Breast epithelium (tissue), 4 donors: Measurements from ENCODE around the gene PAPOLG. TPM values are rescaled to one million over a fixed set of nuclear protein-coding genes. Genes with fewer than 3 reads are reported as not detected.

ENCODE experiments used
- DNase-seq, 2 donors: peaks; one replicate each; pipeline ENCODE4 v3.0.0-alpha.2; 2019; ENCODE audit warnings: low spot score in 2 of 2
- H3K27ac ChIP-seq, 2 donors: fragments of 200-600 bp; sonication (generic) in 1 of 2; one replicate each; pipeline ENCODE4 v1.5.1; 2016 to 2019; ENCODE audit warnings: mild to moderate bottlenecking in 1 of 2
- H3K27me3 ChIP-seq, 2 donors: fragments of 200-600 bp; sonication (generic) in 1 of 2; one replicate each; pipeline versions ENCODE4 v1.5.1 to v1.6.0; 2017 to 2019; ENCODE audit warnings: control low read depth in 1 of 2, mild to moderate bottlenecking in 1 of 2
- H3K36me3 ChIP-seq: fragments of 200-600 bp; one replicate; pipeline ENCODE4 v1.5.1; 2019
- H3K4me1 ChIP-seq, 2 donors: fragments of 200-600 bp; sonication (generic); one replicate each; pipeline ENCODE4 v1.5.1; 2016 to 2019; ENCODE audit warnings: control low read depth in 1 of 2
- H3K4me3 ChIP-seq, 3 donors: fragments of 200-600 bp; sonication (generic); 1 replicate in 2 of 3; 2 replicates in 1 of 3; pipeline ENCODE4 v1.5.1; 2016 to 2019; ENCODE audit warnings: mild to moderate bottlenecking in 3 of 3, moderate library complexity in 2 of 3
- H3K9me3 ChIP-seq, 2 donors: fragments of 200-600 bp; sonication (generic) in 1 of 2; one replicate each; pipeline ENCODE4 v1.5.1; 2016 to 2019; ENCODE audit warnings: control low read depth in 1 of 2
- CTCF ChIP-seq, 3 donors: fragments of 450-650 bp; IDR thresholded peaks; one replicate each; pipeline ENCODE4 v1.5.1; 2016 to 2017; ENCODE audit warnings: antibody characterized with exemption in 3 of 3, mild to moderate bottlenecking in 3 of 3, moderate library complexity in 3 of 3
- POLR2A ChIP-seq: fragments of 450-650 bp; IDR thresholded peaks from one replicate; pipeline ENCODE4 v1.6.1; 2016; ENCODE audit warnings: antibody characterized with exemption, mild to moderate bottlenecking, moderate library complexity
- POLR2AphosphoS5 ChIP-seq, 3 donors: sonication (generic); formaldehyde crosslinking; IDR thresholded peaks; one replicate each; pipeline ENCODE4 v1.6.1; 2017; ENCODE audit warnings: antibody characterized with exemption in 3 of 3
- intact Hi-C: fragments of 100-400 bp; cut with DNase I; formaldehyde crosslinking; loops from one replicate; pipeline ENCODE4 v1.15.1; 2023; ENCODE audit warnings: low total_unique reads
- total RNA-seq, 3 donors: library from RNA; depleted of rRNA; stranded (reverse); fragments of >200 nt; gene quantifications; one replicate each; pipeline ENCODE4 v1.1.0, GENCODE V29; 2016

The PAPOLG gene
- total RNA-seq, 3 donors from 2014 or later: 14.9 to 26.6 (median 17.0) TPM

GRCh38 chr2:60771508-60771907 lies 15.4 kb downstream of the PAPOLG start:
- no peak for DNase-seq

GRCh38 chr2:60775048-60775639 lies 19.1 kb downstream of the PAPOLG start:
- no peaks in the 10 kb centered on the region for H3K27me3 ChIP-seq
- H3K36me3 ChIP-seq: no peaks in the 10 kb centered on the region
- DNase-seq: no peak
- no peak overlapping the region for H3K4me3 ChIP-seq
- no peaks in the 10 kb centered on the region for H3K4me1 ChIP-seq
- H3K9me3 ChIP-seq: no peaks in the 10 kb centered on the region
- no peak overlapping the region for H3K27ac ChIP-seq
- TF ChIP-seq CTCF (IDR thresholded peaks at IDR 0.05) (no peak), POLR2A (no peak), POLR2AphosphoS5 (IDR thresholded peaks at IDR 0.05) (no peak)
- intact Hi-C loops: no loop called here

More at GRCh38 chr2:60771508-60771907, 15.4 kb downstream of the PAPOLG start:
- intact Hi-C loops: no loop called here
- H3K27me3 ChIP-seq: no peaks in the 10 kb centered on the region
- no peak overlapping the region for H3K27ac ChIP-seq
- no peaks in the 10 kb centered on the region for H3K9me3 ChIP-seq
- no peaks in the 10 kb centered on the region for H3K36me3 ChIP-seq
- no peak overlapping the region for H3K4me3 ChIP-seq
- TF ChIP-seq CTCF (IDR thresholded peaks at IDR 0.05) (no peak), POLR2A (no peak), POLR2AphosphoS5 (IDR thresholded peaks at IDR 0.05) (no peak)
- H3K4me1 ChIP-seq: no peaks in the 10 kb centered on the region

GRCh38 chr2:60778352-60778751 lies 22.3 kb downstream of the PAPOLG start:
- H3K9me3 ChIP-seq: no peaks in the 10 kb centered on the region
- H3K36me3 ChIP-seq: no peaks in the 10 kb centered on the region
- no peak overlapping the region for H3K4me3 ChIP-seq
- intact Hi-C loops: no loop called here
- H3K27me3 ChIP-seq: no peaks in the 10 kb centered on the region
- TF ChIP-seq CTCF (IDR thresholded peaks at IDR 0.05) (no peak), POLR2AphosphoS5 (IDR thresholded peaks at IDR 0.05) (no peak), POLR2A (no peak)
- no peaks in the 10 kb centered on the region for H3K4me1 ChIP-seq
- DNase-seq: no peak
- H3K27ac ChIP-seq: no peak overlapping the region

GRCh38 chr2:60779426-60779825 lies 23.4 kb downstream of the PAPOLG start:
- no peak for TF ChIP-seq POLR2AphosphoS5 (IDR thresholded peaks at IDR 0.05)
- TF ChIP-seq CTCF (IDR thresholded peaks at IDR 0.05): no peak
- no peak for TF ChIP-seq POLR2A
- H3K4me3 ChIP-seq: no peak overlapping the region
- no peaks in the 10 kb centered on the region for H3K4me1 ChIP-seq
- no peaks in the 10 kb centered on the region for H3K36me3 ChIP-seq
- intact Hi-C loops: no loop called here
- H3K9me3 ChIP-seq: no peaks in the 10 kb centered on the region
- DNase-seq: no peak
- no peak overlapping the region for H3K27ac ChIP-seq
- no peaks in the 10 kb centered on the region for H3K27me3 ChIP-seq

- no peak overlapping the region for H3K4me3 ChIP-seq
- H3K36me3 ChIP-seq: no peaks in the 10 kb centered on the region
These were observed 24.7 kb downstream of the PAPOLG start for GRCh38 chr2:60780721-60781120.

More at GRCh38 chr2:60780721-60781120, 24.7 kb downstream of the PAPOLG start:
- no peak for TF ChIP-seq POLR2AphosphoS5 (IDR thresholded peaks at IDR 0.05)
- no peak for TF ChIP-seq CTCF (IDR thresholded peaks at IDR 0.05)
- no peak for TF ChIP-seq POLR2A
- Histone ChIP-seq H3K27me3 (no peaks in the 10 kb centered on the region), H3K27ac (no peak overlapping the region), H3K9me3 (no peaks in the 10 kb centered on the region), H3K4me1 (no peaks in the 10 kb centered on the region)
- no peak for DNase-seq
- intact Hi-C loops: no loop called here
